MCF 10A (cell line): ENCODE results near the gene TMEM131L. TPM values are rescaled to one million over a fixed set of nuclear protein-coding genes. Genes with fewer than 3 reads are reported as not detected.

Experiments
- BruUV-seq: library from RNA; stranded (reverse); fragments of 400-500 nt; replicated peaks from 2 replicates; lab custom pipeline; 2021; lab: Mats Ljungman, UMichigan
- CTCF ChIA-PET: fragments of 300-600 bp; sonication (Branson Sonifier 250); formaldehyde crosslinking; extraction: SDS; loops from one replicate; lab custom pipeline; 2021; ENCODE audit warnings: antibody characterized with exemption, inconsistent platforms; lab: Yijun Ruan, JAX
- POLR2A ChIA-PET: fragments of 300-600, 350-650 bp; sonication (Branson Sonifier 250); formaldehyde crosslinking; extraction: SDS; loops from one replicate; lab custom pipeline; 2020; ENCODE audit warnings: antibody characterized with exemption, inconsistent platforms; lab: Yijun Ruan, JAX
- DNase-seq: peaks from one replicate; pipeline ENCODE4 v3.0.0-alpha.2; 2018; ENCODE audit not compliant: unreplicated experiment
- H3K27ac Mint-ChIP-seq: one replicate; pipeline ENCODE4 v1.8.0; 2022; ENCODE audit warnings: mild to moderate bottlenecking, low read depth, mixed read lengths; ENCODE audit not compliant: unreplicated experiment
- H3K27me3 Mint-ChIP-seq: one replicate; pipeline ENCODE4 v1.8.0; 2022; ENCODE audit warnings: mixed read lengths; ENCODE audit not compliant: insufficient read depth, unreplicated experiment
- H3K36me3 Mint-ChIP-seq: one replicate; pipeline ENCODE4 v1.8.0; 2022; ENCODE audit warnings: mild to moderate bottlenecking, moderate library complexity, mixed read lengths; ENCODE audit not compliant: insufficient read depth, unreplicated experiment
- H3K4me1 Mint-ChIP-seq: one replicate; pipeline ENCODE4 v1.8.0; 2022; ENCODE audit warnings: mixed read lengths; ENCODE audit not compliant: insufficient read depth, unreplicated experiment
- H3K4me3 Mint-ChIP-seq: one replicate; pipeline ENCODE4 v1.8.0; 2022; ENCODE audit warnings: mild to moderate bottlenecking, moderate library complexity, mixed read lengths; ENCODE audit not compliant: unreplicated experiment
- H3K9me3 Mint-ChIP-seq: one replicate; pipeline ENCODE4 v1.8.0; 2022; ENCODE audit warnings: mixed read lengths; ENCODE audit not compliant: unreplicated experiment
- CTCF ChIP-seq: fragments of 200-600 bp; IDR thresholded peaks from one replicate; pipeline ENCODE4 v1.8.0; 2022; ENCODE audit warnings: antibody characterized with exemption, mild to moderate bottlenecking; ENCODE audit not compliant: unreplicated experiment
- intact Hi-C: fragments of 100-400 bp; cut with micrococcal nuclease; formaldehyde crosslinking; loops from 2 replicates; pipeline ENCODE4 v1.14.1; 2022
- total RNA-seq: library from RNA; stranded (reverse); gene quantifications from 2 replicates; pipeline ENCODE4 v1.2.3, GENCODE V29; 2022

The TMEM131L gene
- total RNA-seq, 1 experiment from 2014 or later, result 10.1 TPM

- Mint-ChIP-seq H3K27ac (no peak overlapping the region), H3K27me3 (no peaks in the 10 kb centered on the region), H3K4me1 (peaks cover 9% of the 10 kb centered on the region), H3K4me3 (no peak overlapping the region), H3K36me3 (peaks cover 14% of the 10 kb centered on the region), H3K9me3 (no peaks in the 10 kb centered on the region)
- no peak for TF ChIP-seq CTCF
- DNase-seq, result no peak
- ChIA-PET CTCF (interaction anchor here (1.1 to 1.5 kb wide), 2 partner anchors 16 to 95 kb away, joined by 3 to 4 read pairs; no protein-coding TSS in a partner anchor), POLR2A (interaction anchor here (3.9 kb wide), 1 partner anchor 15 kb away, joined by 25 read pairs; the partner anchor contains the start of gene TMEM131L)
- intact Hi-C loops, result no loop called here
- BruUV-seq, result no TSS peak
Measured at GRCh38 chr4:153481478-153481877, 15.3 kb downstream of the TMEM131L start.

GRCh38 chr4:153483432-153484418, 17.6 kb downstream of the TMEM131L start:
- intact Hi-C loops, result no loop called here
- BruUV-seq, result no TSS peak
- ChIA-PET POLR2A (interaction anchor here (0.5 to 3.9 kb wide), 6 partner anchors 9 to 561 kb away, joined by 3 to 25 read pairs (median 3); partner anchors contain the start of gene TMEM131L), CTCF (interaction anchor here (0.6 to 2.0 kb wide), 7 partner anchors 12 to 580 kb away, joined by 3 to 8 read pairs (median 3); no protein-coding TSS in a partner anchor)
- DNase-seq, result no peak
- no peaks in the 10 kb centered on the region for H3K27me3 Mint-ChIP-seq
- no peaks in the 10 kb centered on the region for H3K9me3 Mint-ChIP-seq
- TF ChIP-seq CTCF, result no peak
- H3K4me1 Mint-ChIP-seq, result peaks cover 31% of the 10 kb centered on the region
- H3K27ac Mint-ChIP-seq, result peak overlapping the region; percentile 50
- H3K4me3 Mint-ChIP-seq, result no peak overlapping the region
- H3K36me3 Mint-ChIP-seq, result peaks cover 14% of the 10 kb centered on the region

GRCh38 chr4:153485359-153485758, 19.2 kb downstream of the TMEM131L start:
- CTCF ChIA-PET, result interaction anchor here (1.2 to 2.8 kb wide), 9 partner anchors 10 to 142 kb away, joined by 3 to 24 read pairs (median 8); partner anchors contain the start of genes MND1 and TMEM131L
- Mint-ChIP-seq H3K4me1 (peaks cover 47% of the 10 kb centered on the region), H3K4me3 (no peak overlapping the region), H3K36me3 (peaks cover 14% of the 10 kb centered on the region), H3K27me3 (no peaks in the 10 kb centered on the region), H3K9me3 (no peaks in the 10 kb centered on the region), H3K27ac (no peak overlapping the region)
- intact Hi-C loops, result loop anchor here (5.0 kb wide), 1 partner anchor 87 kb away; no protein-coding TSS in a partner anchor
- BruUV-seq, result no TSS peak
- DNase-seq, result no peak
- no peak for TF ChIP-seq CTCF
- POLR2A ChIA-PET, result interaction anchor here (2.1 to 6.3 kb wide), 3 partner anchors 8 to 15 kb away, joined by 16 to 196 read pairs (median 20); partner anchors contain the start of gene TMEM131L
